Right renal cortex interstitium (tissue), 3 donors: ENCODE data around the gene LYRM2. TPM values are rescaled to one million over a fixed set of nuclear protein-coding genes. Genes with fewer than 3 reads are reported as not detected.

Experiments used
- polyA plus RNA-seq, 3 donors: library from polyadenylated mRNA; unstranded; fragments of 120-200 nt; gene quantifications; one replicate each; pipeline ENCODE4 v1.2.1, GENCODE V29; 2013; ENCODE audit not compliant: insufficient read length in 3 of 3

LYRM2 gene
- polyA plus RNA-seq, 3 donors: 53.0 to 58.7 (median 56.8) TPM

Other genes with a start within 250 kb of the LYRM2 start
- gene RRAGD, start 226.5 kb downstream of the LYRM2 start, polyA plus RNA-seq: 10 to 100 TPM; 31.6 to 36.1 (median 34.5) TPM
- gene ANKRD6, start 205.6 kb downstream of the LYRM2 start, polyA plus RNA-seq: 10 to 100 TPM; 19.2 to 24.8 (median 22.2) TPM
- gene MDN1, start 181.0 kb upstream of the LYRM2 start, polyA plus RNA-seq: 10 to 100 TPM; 38.6 to 41.2 (median 38.9) TPM
- 10 to 100 TPM; 23.0 to 29.1 (median 26.1) TPM for gene CASP8AP2, start 191.1 kb upstream of the LYRM2 start, polyA plus RNA-seq